ENCODE data around the gene MBD3L1.
A peak's percentile ranks its signal among the peaks of the same experiment; 100 is the strongest.

The MBD3L1 gene

DNA sequence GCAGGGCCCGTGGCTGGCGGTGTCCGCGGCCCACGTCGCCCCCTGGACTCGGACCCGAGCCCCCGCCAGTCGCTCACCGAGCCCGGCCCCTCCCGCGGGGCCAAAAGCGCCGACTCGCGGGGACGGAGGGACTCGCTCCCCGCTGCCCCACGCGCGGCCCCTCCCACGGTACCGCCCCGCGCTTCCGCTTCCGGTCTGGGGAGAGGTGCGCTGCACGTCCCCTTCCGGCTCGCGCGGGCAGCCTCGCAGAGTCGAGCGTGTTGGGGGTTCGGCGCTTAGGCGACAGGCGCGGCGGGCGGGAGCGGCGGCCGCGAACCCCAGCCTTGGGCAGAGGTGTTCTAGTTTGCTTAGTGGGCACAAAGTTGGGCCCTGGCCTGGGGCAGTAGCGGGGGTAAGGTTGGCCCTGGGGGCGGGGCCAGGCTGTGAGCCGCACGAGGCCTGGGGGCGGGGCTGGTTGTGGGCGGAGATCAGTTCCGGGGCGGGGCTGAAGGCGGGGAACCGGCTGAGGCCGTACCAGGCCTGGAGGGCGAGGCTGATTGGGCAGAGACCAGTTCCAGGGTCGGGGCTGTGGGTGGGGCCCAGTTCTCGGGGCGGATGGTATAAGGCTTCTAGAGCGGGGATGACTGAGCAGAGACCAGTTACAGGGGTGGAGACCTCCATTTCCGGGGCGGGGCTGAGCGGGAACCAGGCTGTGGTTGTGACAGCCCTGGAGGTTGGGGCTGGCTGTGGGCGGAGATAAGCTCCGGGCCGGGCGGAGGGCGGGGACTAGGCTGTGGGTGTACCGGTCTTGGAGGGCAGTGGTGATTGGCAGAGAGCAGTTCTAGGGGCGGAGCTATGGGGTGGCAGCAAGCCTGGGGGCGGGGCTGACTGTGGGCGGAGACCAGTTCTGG lies at the start of gene MBD3L1, which contains the start of gene ZNF558:
Gene MBD3L1 (plus strand): TSS at position 246 of the 890 bp plus-strand sequence. CDS start 10,302 bp downstream, outside the sequence.
Gene ZNF558 (minus strand): TSS at position 173 of the 890 bp plus-strand sequence. CDS start 9,645 bp downstream, outside the sequence.
- DNase-seq (ENCODE audit: low read depth in 4 of 4, low spot score in 1 of 4) = peak; percentile 97 to 99 (median 98)

DNA sequence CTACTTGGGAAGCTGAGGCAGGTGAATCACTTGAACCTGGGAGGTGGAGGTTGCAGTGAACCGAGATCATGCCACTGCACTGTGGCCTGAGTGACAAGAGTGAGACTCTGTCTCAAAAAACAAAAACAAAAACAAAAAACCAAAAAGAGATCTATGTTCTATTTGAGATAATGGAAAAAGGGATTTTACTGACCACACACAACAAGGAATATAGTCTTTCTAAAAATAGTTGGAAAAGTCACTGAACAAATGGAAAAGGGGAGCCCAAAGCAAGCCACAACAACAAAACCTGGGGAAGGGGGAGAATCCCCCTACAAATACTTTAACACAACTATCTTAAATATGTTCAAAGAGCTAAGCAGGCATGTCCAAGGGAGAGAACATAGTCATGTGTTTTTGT lies 37.4 kb upstream of the MBD3L1 start:
- DNase-seq (ENCODE audit: low read depth in 4 of 4, low spot score in 1 of 4) = no peak

GRCh38 chr19:8806661-8807060 lies 25.5 kb upstream of the MBD3L1 start:
- no peak for DNase-seq (ENCODE audit: low read depth in 4 of 4, low spot score in 1 of 4)

GRCh38 chr19:8811315-8812172 lies 20.6 kb upstream of the MBD3L1 start:
- DNase-seq (ENCODE audit: low read depth in 4 of 4, low spot score in 1 of 4) = no peak

- DNase-seq (ENCODE audit: low read depth in 4 of 4, low spot score in 1 of 4) = no peak
These were observed 18.0 kb upstream of the MBD3L1 start for GRCh38 chr19:8814176-8814575.

GRCh38 chr19:8815780-8816179 lies 16.4 kb upstream of the MBD3L1 start:
- no peak for DNase-seq (ENCODE audit: low read depth in 4 of 4, low spot score in 1 of 4)

DNA sequence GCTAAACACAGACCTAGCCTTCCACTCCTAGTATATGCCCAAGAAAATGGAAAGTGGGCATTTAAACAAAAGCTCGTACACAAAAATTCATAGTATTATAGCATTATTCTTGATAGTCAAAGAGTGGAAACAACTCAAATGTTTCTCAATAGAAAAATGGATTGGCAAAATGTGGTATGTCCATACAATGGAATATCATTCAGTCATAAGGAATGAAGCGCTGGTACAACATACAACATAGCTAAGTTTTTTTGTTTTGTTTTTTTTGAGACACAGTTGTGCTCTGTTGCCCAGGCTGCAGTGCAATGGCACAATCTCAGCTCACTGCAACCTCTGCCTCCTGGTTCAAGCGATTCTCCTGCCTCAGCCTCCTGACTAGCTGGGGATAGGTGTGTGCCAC lies 11.9 kb upstream of the MBD3L1 start:
- no peak for DNase-seq (ENCODE audit: low read depth in 4 of 4, low spot score in 1 of 4)

DNA sequence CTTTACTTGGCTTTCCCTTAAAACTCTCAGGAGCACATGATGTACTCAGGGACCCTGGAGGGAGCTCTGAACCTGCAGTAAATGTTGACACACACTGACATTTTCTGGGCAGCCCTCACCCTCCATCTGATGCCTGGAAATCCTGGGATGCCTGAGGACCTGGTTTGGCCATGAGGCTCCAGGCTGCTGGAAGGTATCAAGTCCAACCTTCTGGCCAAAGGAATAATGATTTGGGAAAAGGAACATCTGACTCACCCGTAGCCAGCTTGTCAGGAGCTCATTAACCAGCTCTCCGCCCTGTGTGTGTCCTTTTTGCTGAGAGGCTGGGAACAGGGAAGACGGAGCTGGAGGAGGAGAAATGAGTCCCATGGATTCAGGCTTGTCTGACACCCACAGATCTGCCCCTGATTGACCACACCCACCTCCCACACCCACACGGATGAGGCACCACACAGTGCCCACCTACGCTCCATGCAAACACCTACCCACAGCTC lies 10.4 kb upstream of the MBD3L1 start:
- no peak for DNase-seq (ENCODE audit: low read depth in 4 of 4, low spot score in 1 of 4)

DNA sequence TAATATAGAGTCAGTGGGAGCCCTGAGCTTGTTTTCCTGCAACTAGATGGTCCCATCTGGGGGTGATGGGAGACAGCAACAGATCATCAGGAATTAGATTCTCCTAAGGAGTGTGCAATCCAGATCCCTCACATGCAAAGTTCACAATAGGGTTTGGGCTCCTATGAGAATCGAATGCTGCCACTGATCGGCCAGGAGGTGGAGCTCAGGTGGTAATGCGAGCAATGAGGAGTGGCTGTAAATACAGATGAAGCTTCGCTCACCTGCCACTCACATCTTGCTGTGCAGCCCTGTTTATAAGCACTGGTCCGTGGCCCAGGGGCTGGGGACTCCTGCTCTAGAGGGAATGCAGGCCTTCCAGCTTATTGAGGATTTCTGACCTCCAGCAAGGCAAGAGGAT lies 5.8 kb upstream of the MBD3L1 start:
- no peak for DNase-seq (ENCODE audit: low read depth in 4 of 4, low spot score in 1 of 4)

DNA sequence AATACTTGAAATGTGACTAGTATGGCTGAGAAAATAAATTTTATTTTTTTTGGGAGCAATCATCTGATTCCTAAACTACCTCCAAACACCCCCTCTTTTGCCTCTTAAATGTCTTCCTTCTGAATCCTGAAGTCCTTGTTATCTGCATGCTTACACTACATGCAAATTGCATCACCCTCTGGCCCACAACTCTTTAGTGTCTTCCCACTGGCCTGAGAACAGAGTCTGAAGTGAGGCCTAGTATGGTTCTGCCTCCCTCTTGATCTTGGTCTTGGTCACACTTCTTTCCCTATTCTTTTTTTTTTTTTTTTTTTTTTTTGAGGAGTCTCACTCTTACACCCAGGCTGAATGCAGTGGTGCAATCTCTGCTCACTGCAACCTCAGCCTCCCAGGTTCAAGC lies 4.9 kb upstream of the MBD3L1 start:
- DNase-seq (ENCODE audit: low read depth in 4 of 4, low spot score in 1 of 4) = no peak

DNA sequence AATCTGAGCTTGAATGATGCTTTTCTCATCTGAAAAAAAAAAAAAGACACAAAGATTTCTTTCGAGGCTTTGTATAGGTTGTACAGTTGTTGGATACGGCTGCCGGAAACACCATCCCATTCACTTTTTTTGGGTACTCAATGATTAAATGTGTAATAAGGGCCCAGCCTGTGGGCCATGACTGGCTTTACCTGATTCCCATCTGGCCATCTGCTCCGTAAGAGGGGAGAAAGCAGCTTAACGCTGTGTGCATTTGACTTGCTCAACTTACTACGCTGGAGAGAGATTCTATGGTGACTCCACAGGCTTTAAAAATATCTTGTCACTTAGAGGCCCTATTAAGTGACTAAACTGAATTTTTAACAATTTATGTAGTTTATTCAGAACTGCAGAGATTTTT lies 804 bp upstream of the MBD3L1 start:
- DNase-seq (ENCODE audit: low read depth in 4 of 4, low spot score in 1 of 4) = no peak

GRCh38 chr19:8831832-8832131 lies 395 bp upstream of the MBD3L1 start:
- DNase-seq (ENCODE audit: low read depth in 4 of 4, low spot score in 1 of 4) = peak in 1 of 4 experiments; percentile 3

- no peak for DNase-seq (ENCODE audit: low read depth in 4 of 4, low spot score in 1 of 4)
These were observed 3.3 kb downstream of the MBD3L1 start for GRCh38 chr19:8835446-8835845.

DNA sequence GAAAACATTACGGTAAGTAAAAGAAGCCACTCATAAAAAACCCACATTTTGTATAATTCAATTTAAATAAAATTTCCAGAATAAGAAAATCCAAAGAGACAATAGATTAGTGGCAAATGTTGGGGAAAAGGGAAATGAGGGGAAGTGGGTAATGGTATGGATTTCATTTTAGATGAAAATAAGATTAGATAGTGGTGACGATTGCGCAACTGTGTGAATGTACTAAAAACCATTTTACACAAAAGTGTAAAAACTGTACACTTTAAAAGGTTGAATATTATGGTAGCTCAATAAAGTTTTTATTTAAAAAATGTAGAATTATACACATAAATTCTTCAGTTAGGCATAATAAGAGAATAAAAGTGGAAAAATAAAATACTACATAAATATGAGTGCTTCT lies 3.7 kb downstream of the MBD3L1 start:
- no peak for DNase-seq (ENCODE audit: low read depth in 4 of 4, low spot score in 1 of 4)

- DNase-seq (ENCODE audit: low read depth in 4 of 4, low spot score in 1 of 4) = no peak
These were observed 8.5 kb downstream of the MBD3L1 start for GRCh38 chr19:8840708-8841107.

- no peak for DNase-seq (ENCODE audit: low read depth in 4 of 4, low spot score in 1 of 4)
These were observed 14.6 kb downstream of the MBD3L1 start for GRCh38 chr19:8846819-8847218.

- no peak for DNase-seq (ENCODE audit: low read depth in 4 of 4, low spot score in 1 of 4)
These were observed 17.1 kb downstream of the MBD3L1 start for GRCh38 chr19:8849232-8849631.

DNA sequence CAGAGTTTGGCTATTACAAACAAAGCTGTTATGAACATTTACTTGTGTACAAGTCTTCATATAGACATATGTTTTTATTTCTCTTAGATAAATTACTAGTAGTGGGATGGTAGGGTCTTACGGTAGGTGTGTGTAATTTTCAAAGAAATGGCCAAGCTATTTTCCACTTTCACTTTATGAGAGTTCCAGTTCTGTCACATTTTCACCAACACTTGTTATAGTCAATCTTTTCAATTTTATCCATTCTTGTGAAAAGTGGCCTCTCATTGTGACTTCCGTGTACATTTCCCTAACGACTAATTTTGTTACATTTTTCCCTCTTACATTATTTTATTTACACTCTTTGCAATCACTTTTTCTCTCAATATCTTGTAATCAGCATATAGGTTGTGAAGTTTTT lies 18.3 kb downstream of the MBD3L1 start:
- DNase-seq (ENCODE audit: low read depth in 4 of 4, low spot score in 1 of 4) = no peak

DNA sequence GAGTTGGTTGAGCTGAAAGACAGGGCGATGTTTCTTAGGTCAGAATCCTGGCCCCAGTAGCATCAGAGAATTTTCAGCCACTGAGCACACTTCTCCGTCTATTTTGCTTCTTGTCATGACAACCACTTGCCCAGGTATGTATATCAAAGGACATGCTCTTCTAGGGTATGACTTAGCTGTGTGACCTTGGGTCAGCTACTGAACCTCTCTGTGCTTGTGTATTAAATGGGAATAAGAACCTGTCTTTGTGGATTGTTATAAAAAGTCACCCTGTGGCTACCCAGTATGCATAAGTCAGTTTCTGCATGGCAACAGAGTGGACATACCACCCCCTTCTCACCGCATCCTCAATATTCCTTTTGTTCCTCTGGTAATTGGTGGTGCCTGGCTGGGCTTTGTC lies 26.1 kb downstream of the MBD3L1 start:
- DNase-seq (ENCODE audit: low read depth in 4 of 4, low spot score in 1 of 4) = no peak

GRCh38 chr19:8866344-8866743 lies 34.2 kb downstream of the MBD3L1 start:
- no peak for DNase-seq (ENCODE audit: low read depth in 4 of 4, low spot score in 1 of 4)

DNA sequence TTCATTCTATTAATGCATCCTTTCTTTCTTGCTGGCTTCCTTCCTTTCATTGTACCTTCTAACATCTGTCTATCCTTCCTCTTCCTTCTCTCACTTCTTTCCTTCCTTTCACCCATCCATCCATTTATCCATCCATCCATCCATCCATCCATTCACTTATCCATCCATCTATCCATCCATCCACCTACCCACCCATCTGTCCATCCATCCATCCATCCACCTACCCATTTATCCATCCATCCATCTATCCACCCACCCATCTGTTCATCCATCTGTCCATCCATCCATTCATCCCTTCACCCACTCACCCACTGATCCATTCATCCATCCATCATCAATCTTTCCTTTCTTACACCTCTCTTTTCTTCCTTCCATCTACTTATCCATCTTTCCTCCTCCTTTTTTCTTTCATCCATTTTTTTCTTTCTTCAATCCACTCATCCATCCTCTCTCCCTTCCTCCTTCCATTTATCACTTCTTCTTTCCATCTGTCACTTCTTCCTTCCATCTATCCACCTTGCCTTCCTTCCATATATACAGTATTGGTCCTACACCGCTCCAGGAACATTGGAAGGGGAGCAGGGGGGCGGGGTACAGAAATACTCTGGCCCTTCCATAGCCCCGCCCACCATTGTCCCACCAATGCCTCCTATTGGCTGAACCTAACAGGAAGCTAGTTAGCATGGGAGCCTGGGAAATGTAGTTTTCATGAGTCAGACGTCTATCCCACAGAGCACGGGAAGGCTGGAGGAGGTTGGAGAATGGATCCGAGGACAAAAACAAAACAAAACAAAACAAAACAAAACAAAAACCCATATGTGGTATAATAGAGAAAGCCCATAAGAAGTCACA lies 45.9 kb downstream of the MBD3L1 start:
- no peak for DNase-seq (ENCODE audit: low read depth in 4 of 4, low spot score in 1 of 4)
